GM23248 (cell line): ENCODE measurements around the gene ATF6. TPM values are rescaled to one million over a fixed set of nuclear protein-coding genes. Genes with fewer than 3 reads are reported as not detected.

ENCODE experiments used
- DNase-seq: peaks from one replicate; pipeline ENCODE4 v3.0.0-alpha.2; 2015
- H2AFZ ChIP-seq: fragments of 200-600 bp; sonication (generic); 2 replicates; pipeline ENCODE4 v1.6.1; 2016; ENCODE audit warnings: antibody characterized with exemption
- H3F3A ChIP-seq: fragments of 200-600 bp; sonication (generic); 2 replicates; pipeline ENCODE4 v1.6.1; 2016; ENCODE audit warnings: mild to moderate bottlenecking, antibody characterized with exemption, mixed run types; ENCODE audit not compliant: insufficient read depth
- H3K27ac ChIP-seq: fragments of 200-600 bp; sonication (generic); 2 replicates; pipeline ENCODE4 v1.5.1; 2016; ENCODE audit warnings: mild to moderate bottlenecking
- H3K27me3 ChIP-seq: fragments of 200-600 bp; sonication (generic); replicated peaks from 2 replicates; pipeline ENCODE4 v1.6.1; 2016; ENCODE audit warnings: mild to moderate bottlenecking; ENCODE audit not compliant: insufficient read depth
- H3K36me3 ChIP-seq: fragments of 200-600 bp; sonication (generic); 2 replicates; pipeline ENCODE4 v1.6.1; 2016; ENCODE audit warnings: low read depth, mild to moderate bottlenecking
- H3K4me1 ChIP-seq: fragments of 200-600 bp; sonication (generic); 2 replicates; pipeline ENCODE4 v1.6.1; 2016; ENCODE audit warnings: mild to moderate bottlenecking; ENCODE audit not compliant: insufficient read depth
- H3K4me2 ChIP-seq: fragments of 200-600 bp; sonication (generic); one replicate; pipeline ENCODE4 v1.6.1; 2016; ENCODE audit warnings: mild to moderate bottlenecking; ENCODE audit not compliant: unreplicated experiment
- H3K4me3 ChIP-seq: fragments of 200-600 bp; sonication (generic); 2 replicates; pipeline ENCODE4 v1.5.1; 2016; ENCODE audit warnings: mild to moderate bottlenecking
- H3K79me2 ChIP-seq: fragments of 200-600 bp; sonication (generic); 2 replicates; pipeline ENCODE4 v1.6.1; 2016; ENCODE audit warnings: mild to moderate bottlenecking; ENCODE audit not compliant: insufficient read depth
- H3K9ac ChIP-seq: fragments of 200-600 bp; sonication (generic); 2 replicates; pipeline ENCODE4 v1.6.1; 2016; ENCODE audit warnings: mild to moderate bottlenecking
- H3K9me2 ChIP-seq: fragments of 200-600 bp; sonication (generic); 2 replicates; pipeline ENCODE4 v1.6.1; 2016; ENCODE audit warnings: mixed run types, mild to moderate bottlenecking, moderate library complexity; ENCODE audit not compliant: insufficient read depth
- H3K9me3 ChIP-seq: fragments of 200-600 bp; sonication (generic); one replicate; pipeline ENCODE4 v1.6.1; 2017; ENCODE audit warnings: low read depth
- H4K20me1 ChIP-seq: fragments of 200-600 bp; sonication (generic); 2 replicates; pipeline ENCODE4 v1.6.0; 2016; ENCODE audit not compliant: insufficient read depth
- EZH2 ChIP-seq: fragments of 200-600 bp; sonication (generic); IDR thresholded peaks from 2 replicates; pipeline ENCODE4 v1.6.1; 2018; ENCODE audit warnings: antibody characterized with exemption, mild to moderate bottlenecking; ENCODE audit not compliant: insufficient read depth, poor library complexity, severe bottlenecking
- EZH2phosphoT487 ChIP-seq: fragments of 200-600 bp; sonication (generic); IDR thresholded peaks from 2 replicates; pipeline ENCODE4 v1.6.1; 2018; ENCODE audit warnings: antibody characterized with exemption, moderate library complexity, mild to moderate bottlenecking, low read depth; ENCODE audit not compliant: insufficient read depth
- WGBS, 2 experiments: methylation state at CpG; one replicate each; pipeline ENCODE4 v1.1.6; 2015 to 2017; ENCODE audit warnings: low lambda C conversion rate in 2 of 2, low coverage in 1 of 2; ENCODE audit errors: missing lambda C conversion rate in 2 of 2; 5-methylcytosine and 5-hydroxymethylcytosine counted together
- in situ Hi-C: fragments of 300-500 bp; cut with MboI; formaldehyde crosslinking; loops from 2 replicates; pipeline ENCODE4 v1.15.0; 2020
- polyA plus RNA-seq: library from polyadenylated mRNA; unstranded; fragments of >200 nt; fragmentation: Nextera tagmentation; extraction: Ambion mirVana; gene quantifications from 2 replicates; pipeline ENCODE4 v1.2.1, GENCODE V29; 2016
- total RNA-seq: library from RNA; depleted of rRNA; stranded (reverse); fragments of >200 nt; shearing (Covaris generic); gene quantifications from 2 replicates; pipeline ENCODE4 v1.2.3, GENCODE V29; 2014

The ATF6 gene
- total and polyA plus RNA-seq, 2 experiments from 2014 or later: 14.8 to 19.8 TPM

DNA sequence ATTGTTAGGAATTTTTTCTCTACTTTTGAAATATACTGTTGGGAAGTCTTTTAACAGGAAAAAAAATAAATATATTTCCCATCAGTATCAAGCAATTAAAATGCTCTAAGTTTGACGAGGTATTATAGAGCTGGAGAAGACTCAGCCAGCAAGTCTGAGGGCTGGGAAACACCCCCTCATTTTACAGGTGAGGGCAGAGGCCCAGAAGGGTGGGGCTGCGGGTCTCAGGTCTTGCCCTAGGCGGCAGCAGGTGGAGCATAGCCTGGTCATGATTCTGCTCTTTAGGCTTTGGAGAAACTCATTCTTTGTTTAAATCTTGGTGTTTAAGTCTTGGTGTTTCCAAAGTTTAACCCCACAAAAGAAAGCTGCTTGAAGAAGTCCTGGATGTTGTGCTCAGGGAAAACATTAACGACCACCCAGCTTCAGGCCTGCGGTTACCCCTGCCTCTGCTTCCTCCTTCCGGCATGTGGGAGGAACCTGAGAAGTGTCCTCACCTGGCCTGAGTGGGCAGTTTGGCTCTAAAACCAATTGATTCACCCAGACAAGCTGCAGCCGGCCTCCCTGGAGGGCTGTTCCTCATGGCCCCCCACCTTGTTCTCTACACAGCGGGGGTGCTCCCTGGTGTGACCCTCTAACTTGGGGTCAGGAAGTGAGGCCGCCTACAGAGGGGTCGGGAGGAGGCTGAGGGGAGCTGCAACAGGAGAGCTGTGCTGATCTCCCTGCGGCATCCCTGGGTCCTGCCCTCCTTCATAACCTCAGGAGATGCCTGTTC is 215.8 kb downstream of the ATF6 start:
- Histone ChIP-seq H3K9me3 (no peaks in the 10 kb centered on the region), H2AFZ (no peak overlapping the region), H3K9ac (no peak overlapping the region), H3K36me3 (no peaks in the 10 kb centered on the region), H3F3A (no peaks in the 10 kb centered on the region), H3K9me2 (no peaks in the 10 kb centered on the region), H3K4me1 (no peaks in the 10 kb centered on the region), H3K27me3 (peaks cover 24% of the 10 kb centered on the region), H3K4me2 (no peak overlapping the region), H4K20me1 (no peaks in the 10 kb centered on the region), H3K4me3 (no peak overlapping the region), H3K79me2 (no peaks in the 10 kb centered on the region), H3K27ac (no peak overlapping the region)
- in situ Hi-C loops: no loop called here
- DNase-seq: no peak
- WGBS, 2 experiments: 83 to 87% methylated on average over 11 of the region's 11 CpGs
- TF ChIP-seq EZH2 (no peak), EZH2phosphoT487 (no peak)

- H3K4me2 ChIP-seq: no peak overlapping the region
- no peaks in the 10 kb centered on the region for H3K36me3 ChIP-seq
- H3K4me1 ChIP-seq: no peaks in the 10 kb centered on the region
- no peak overlapping the region for H2AFZ ChIP-seq
- H3K9me3 ChIP-seq: no peaks in the 10 kb centered on the region
- TF ChIP-seq EZH2 (no peak), EZH2phosphoT487 (no peak)
- no peak overlapping the region for H3K4me3 ChIP-seq
- in situ Hi-C loops: no loop called here
- H3K79me2 ChIP-seq: no peaks in the 10 kb centered on the region
- no peaks in the 10 kb centered on the region for H3K9me2 ChIP-seq
- no peaks in the 10 kb centered on the region for H4K20me1 ChIP-seq
- no peaks in the 10 kb centered on the region for H3F3A ChIP-seq
- peaks cover 18% of the 10 kb centered on the region for H3K27me3 ChIP-seq
- 74 to 84% methylated on average over 5 of the region's 5 CpGs for WGBS, 2 experiments
- no peak overlapping the region for H3K9ac ChIP-seq
- no peak for DNase-seq
- H3K27ac ChIP-seq: no peak overlapping the region
Measured at GRCh38 chr1:161982507-161982895, 216.4 kb downstream of the ATF6 start.

GRCh38 chr1:161982917-161983316 is 216.8 kb downstream of the ATF6 start:
- Histone ChIP-seq H3K4me1 (no peaks in the 10 kb centered on the region), H4K20me1 (no peaks in the 10 kb centered on the region), H3F3A (no peaks in the 10 kb centered on the region), H3K79me2 (no peaks in the 10 kb centered on the region), H3K4me3 (no peak overlapping the region), H3K4me2 (no peak overlapping the region), H3K9me3 (no peaks in the 10 kb centered on the region), H2AFZ (no peak overlapping the region), H3K27me3 (peaks cover 14% of the 10 kb centered on the region), H3K9ac (no peak overlapping the region), H3K27ac (no peak overlapping the region), H3K36me3 (no peaks in the 10 kb centered on the region), H3K9me2 (no peaks in the 10 kb centered on the region)
- in situ Hi-C loops: no loop called here
- TF ChIP-seq EZH2phosphoT487: no peak
- TF ChIP-seq EZH2: no peak
- 73 to 76% methylated on average over 9 of the region's 9 CpGs for WGBS, 2 experiments
- no peak for DNase-seq

DNA sequence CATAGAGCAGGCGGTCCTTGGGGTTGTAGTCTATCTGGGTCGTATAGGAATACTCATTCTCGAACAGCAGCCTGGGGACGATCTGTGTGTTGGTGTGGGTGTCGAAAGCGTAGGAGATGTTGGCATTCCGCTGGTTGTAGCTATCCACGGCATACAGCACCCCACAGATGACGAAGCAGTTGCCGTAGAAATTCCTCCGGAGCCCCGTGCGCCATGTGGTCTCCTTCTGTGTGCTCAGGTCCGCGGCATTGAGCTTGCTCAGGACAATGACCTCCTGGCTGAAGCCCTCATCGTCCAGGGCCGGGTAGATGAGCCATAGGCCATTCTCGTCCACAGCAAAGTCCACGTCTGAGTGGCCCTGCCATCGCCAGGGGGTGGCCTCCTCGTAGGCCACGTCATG is 217.6 kb downstream of the ATF6 start:
- no peak for DNase-seq
- H3K27ac ChIP-seq: no peak overlapping the region
- H3K4me1 ChIP-seq: no peaks in the 10 kb centered on the region
- H3K79me2 ChIP-seq: no peaks in the 10 kb centered on the region
- no peak overlapping the region for H3K4me3 ChIP-seq
- TF ChIP-seq EZH2phosphoT487 (no peak), EZH2 (no peak)
- in situ Hi-C loops: no loop called here
- no peaks in the 10 kb centered on the region for H4K20me1 ChIP-seq
- no peak overlapping the region for H2AFZ ChIP-seq
- H3F3A ChIP-seq: no peaks in the 10 kb centered on the region
- WGBS, 2 experiments: 94 to 98% methylated on average over 22 of the region's 22 CpGs
- H3K9me3 ChIP-seq: no peaks in the 10 kb centered on the region
- no peaks in the 10 kb centered on the region for H3K36me3 ChIP-seq
- H3K4me2 ChIP-seq: no peak overlapping the region
- no peak overlapping the region for H3K9ac ChIP-seq
- H3K9me2 ChIP-seq: no peaks in the 10 kb centered on the region
- peaks cover 8% of the 10 kb centered on the region for H3K27me3 ChIP-seq
